ENCODE results near the gene PRPF8.

DNA sequence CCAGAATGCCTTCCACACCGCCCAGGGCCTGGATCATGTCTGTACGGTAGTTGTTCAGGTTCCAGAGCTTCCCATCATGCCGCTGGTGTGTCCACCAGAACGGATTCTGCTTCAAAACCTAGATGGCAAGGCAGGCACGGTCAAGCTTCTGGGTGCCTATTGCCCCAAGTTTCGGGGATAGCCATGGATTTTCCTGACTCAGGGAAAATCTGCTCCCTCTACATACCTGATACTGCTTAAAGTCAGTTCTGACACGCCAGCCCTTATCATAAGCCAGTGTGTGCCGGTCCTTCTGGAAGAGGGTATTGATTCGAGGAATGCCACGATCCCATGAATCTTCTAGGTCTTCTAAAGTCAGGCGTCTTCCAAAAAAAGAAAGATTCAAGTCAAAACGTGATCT lies 23.6 kb downstream of the PRPF8 start:
- no peak for TF ChIP-seq EZH2 (IDR thresholded peaks at IDR 0.05; ENCODE audit: borderline replicate concordance, insufficient read depth, low read depth, low read length, poor library complexity, severe bottlenecking)
- TF ChIP-seq, protein P1, sequence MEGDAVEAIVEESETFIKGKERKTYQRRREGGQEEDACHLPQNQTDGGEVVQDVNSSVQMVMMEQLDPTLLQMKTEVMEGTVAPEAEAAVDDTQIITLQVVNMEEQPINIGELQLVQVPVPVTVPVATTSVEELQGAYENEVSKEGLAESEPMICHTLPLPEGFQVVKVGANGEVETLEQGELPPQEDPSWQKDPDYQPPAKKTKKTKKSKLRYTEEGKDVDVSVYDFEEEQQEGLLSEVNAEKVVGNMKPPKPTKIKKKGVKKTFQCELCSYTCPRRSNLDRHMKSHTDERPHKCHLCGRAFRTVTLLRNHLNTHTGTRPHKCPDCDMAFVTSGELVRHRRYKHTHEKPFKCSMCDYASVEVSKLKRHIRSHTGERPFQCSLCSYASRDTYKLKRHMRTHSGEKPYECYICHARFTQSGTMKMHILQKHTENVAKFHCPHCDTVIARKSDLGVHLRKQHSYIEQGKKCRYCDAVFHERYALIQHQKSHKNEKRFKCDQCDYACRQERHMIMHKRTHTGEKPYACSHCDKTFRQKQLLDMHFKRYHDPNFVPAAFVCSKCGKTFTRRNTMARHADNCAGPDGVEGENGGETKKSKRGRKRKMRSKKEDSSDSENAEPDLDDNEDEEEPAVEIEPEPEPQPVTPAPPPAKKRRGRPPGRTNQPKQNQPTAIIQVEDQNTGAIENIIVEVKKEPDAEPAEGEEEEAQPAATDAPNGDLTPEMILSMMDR (IDR thresholded peaks at IDR 0.05): no peak

All from B cell (primary cell).